HT1080 (cell line): ENCODE measurements around the gene KAZALD1. TPM values are rescaled to one million over a fixed set of nuclear protein-coding genes. Genes with fewer than 3 reads are reported as not detected.

Experiments used
- DNase-seq: peaks from one replicate; pipeline ENCODE4 v3.0.0-alpha.2; 2015; ENCODE audit warnings: low read depth
- total RNA-seq: library from RNA; depleted of rRNA; stranded (reverse); fragments of >200 nt; shearing (Covaris generic); gene quantifications from 2 replicates; pipeline ENCODE4 v1.2.3, GENCODE V29; 2014

Gene KAZALD1
- total RNA-seq, 1 experiment from 2014 or later = 14.0 TPM

- DNase-seq = no peak
Measured at GRCh38 chr10:101047961-101048892, 13.6 kb upstream of the KAZALD1 start.

GRCh38 chr10:101050208-101051069 is 11.3 kb upstream of the KAZALD1 start:
- peak; percentile 55 for DNase-seq

- DNase-seq = peak; percentile 85
Measured at GRCh38 chr10:101052285-101052684, 9.5 kb upstream of the KAZALD1 start.

- DNase-seq = no peak
Measured at GRCh38 chr10:101053516-101053915, 8.3 kb upstream of the KAZALD1 start.

GRCh38 chr10:101054351-101054750 is 7.4 kb upstream of the KAZALD1 start:
- no peak for DNase-seq

GRCh38 chr10:101054876-101055275 is 6.9 kb upstream of the KAZALD1 start:
- no peak for DNase-seq

GRCh38 chr10:101055411-101055810 is 6.4 kb upstream of the KAZALD1 start:
- DNase-seq = no peak

GRCh38 chr10:101056365-101057151 is 5.2 kb upstream of the KAZALD1 start:
- DNase-seq = no peak

GRCh38 chr10:101060036-101060950 is 1.5 kb upstream of the KAZALD1 start:
- DNase-seq = peak; percentile 92

GRCh38 chr10:101060951-101061623 is 702 bp upstream of the KAZALD1 start:
- peak; percentile 91 for DNase-seq

GRCh38 chr10:101062232-101063049 is 652 bp downstream of the KAZALD1 start:
- no peak for DNase-seq

- no peak for DNase-seq
Measured at GRCh38 chr10:101063050-101063525, 1.3 kb downstream of the KAZALD1 start.

- no peak for DNase-seq
Measured at GRCh38 chr10:101063548-101064414, 2.0 kb downstream of the KAZALD1 start.

- no peak for DNase-seq
Measured at GRCh38 chr10:101064415-101065030, 2.7 kb downstream of the KAZALD1 start.

GRCh38 chr10:101065481-101066145 is 3.8 kb downstream of the KAZALD1 start:
- peak; percentile 18 for DNase-seq

- peak; percentile 89 for DNase-seq
Measured at GRCh38 chr10:101066146-101066895, 4.5 kb downstream of the KAZALD1 start.
